Transverse colon (tissue), 4 donors: ENCODE measurements around the gene ENPP3.

Experiments
- CTCF ChIP-seq, 5 experiments: fragments of 200-600 bp in 3 of 5; fragments of 450-650 bp in 2 of 5; sonication (generic) in 3 of 5; IDR thresholded peaks; 1 replicate in 2 of 5; 2 replicates in 3 of 5; pipeline ENCODE4 v1.5.1; 2016 to 2017; ENCODE audit warnings: antibody characterized with exemption in 5 of 5, inconsistent platforms in 3 of 5, mild to moderate bottlenecking in 2 of 5, moderate library complexity in 1 of 5
- EP300 ChIP-seq: sonication (generic); formaldehyde crosslinking; IDR thresholded peaks from one replicate; pipeline ENCODE4 v1.6.1; 2017; ENCODE audit warnings: antibody characterized with exemption, low read depth
- POLR2A ChIP-seq: fragments of 450-650 bp; IDR thresholded peaks from one replicate; pipeline ENCODE4 v1.6.1; 2016; ENCODE audit warnings: antibody characterized with exemption, mild to moderate bottlenecking, moderate library complexity
- POLR2AphosphoS5 ChIP-seq, 3 donors: sonication (generic); formaldehyde crosslinking; IDR thresholded peaks; one replicate each; pipeline ENCODE4 v1.6.1; 2016; ENCODE audit warnings: antibody characterized with exemption in 3 of 3

GRCh38 chr6:131766631-131767030, 129.5 kb downstream of the ENPP3 start:
- no peak for TF ChIP-seq CTCF (IDR thresholded peaks at IDR 0.05)
- no peak for TF ChIP-seq POLR2AphosphoS5 (IDR thresholded peaks at IDR 0.05)
- TF ChIP-seq POLR2A: no peak
- no peak for TF ChIP-seq EP300
